K562 (cell line): Measurements from ENCODE around the gene BNIP1. TPM values are rescaled to one million over a fixed set of nuclear protein-coding genes. Genes with fewer than 3 reads are reported as not detected.

Experiments
- ATAC-seq: fragments of 200-7000 bp; cut with Tn5 transposase; 3 replicates; pipeline ENCODE4 v1.9.1; 2020; ENCODE audit warnings: moderate library complexity
- BruUV-seq: library from RNA; stranded (reverse); fragments of 400-500 nt; replicated peaks from 2 replicates; lab custom pipeline; 2021; lab: Mats Ljungman, UMichigan
- CTCF ChIA-PET: fragments of 300-600 bp; formaldehyde crosslinking; extraction: SDS; loops from one replicate; lab custom pipeline; 2021; ENCODE audit warnings: low intra/inter-chr PET ratio; lab: Yijun Ruan, JAX
- POLR2A ChIA-PET: fragments of 300-600, 350-650 bp; sonication (Branson Sonifier 250); formaldehyde crosslinking; extraction: SDS; loops from one replicate; lab custom pipeline; 2021; ENCODE audit warnings: antibody characterized with exemption, inconsistent platforms; lab: Yijun Ruan, JAX
- DNase-seq, 4 experiments: peaks; one replicate each; pipeline versions ENCODE4 v3.0.0 to v3.0.0-alpha.2; 2011 to 2018; ENCODE audit warnings: low spot score in 3 of 4, mixed read lengths in 3 of 4; ENCODE audit errors: extremely low read depth in 1 of 4
- FAIRE-seq: peaks from 2 replicates; lab custom pipeline; 2011; peaks lifted over from hg19 to GRCh38; lab: Jason Lieb, UNC
- H2AFZ ChIP-seq: 2 replicates; pipeline ENCODE4 v1.6.0; 2011; ENCODE audit warnings: low read depth, low read length, control low read depth, inconsistent platforms
- H3K27ac ChIP-seq: fragments of 200-600 bp; 3 replicates; pipeline ENCODE4 v1.8.0; 2011; ENCODE audit warnings: low read depth, mild to moderate bottlenecking, control low read depth, inconsistent platforms, low read length, moderate library complexity, mixed read lengths; ENCODE audit errors: extremely low read depth
- H3K27me3 ChIP-seq, 2 experiments: fragments of 300-600 bp in 1 of 2; 2 replicates in 1 of 2; 3 replicates in 1 of 2; pipeline versions ENCODE4 v1.6.0 to v1.8.0; 2011; ENCODE audit warnings: inconsistent platforms in 2 of 2, low read length in 2 of 2, mild to moderate bottlenecking in 1 of 2, mixed read lengths in 1 of 2, moderate library complexity in 1 of 2; ENCODE audit not compliant: control insufficient read depth in 2 of 2, insufficient read depth in 2 of 2
- H3K36me3 ChIP-seq: fragments of 300-600 bp; 3 replicates; pipeline ENCODE4 v1.8.0; 2011; ENCODE audit warnings: mild to moderate bottlenecking, low read length, inconsistent platforms; ENCODE audit not compliant: control insufficient read depth, insufficient read depth
- H3K4me1 ChIP-seq, 2 experiments: fragments of 200-600 bp in 1 of 2; replicated peaks in 1 of 2; 2 replicates in 1 of 2; 3 replicates in 1 of 2; pipeline versions ENCODE4 v1.5.1 to v1.8.0; 2011; ENCODE audit warnings: inconsistent platforms in 2 of 2, low read length in 2 of 2, mild to moderate bottlenecking in 1 of 2, mixed read lengths in 1 of 2, moderate library complexity in 1 of 2; ENCODE audit not compliant: control insufficient read depth in 2 of 2, insufficient read depth in 2 of 2
- H3K4me2 ChIP-seq: 2 replicates; pipeline ENCODE4 v1.6.1; 2011; ENCODE audit warnings: low read length, control low read depth, inconsistent platforms, mixed read lengths; ENCODE audit not compliant: insufficient read depth
- H3K4me3 ChIP-seq: fragments of 200-600 bp; sonication (generic), shearing (Covaris generic); 2 replicates; pipeline ENCODE4 v1.5.1; 2016; ENCODE audit warnings: control low read depth, inconsistent platforms
- H3K79me2 ChIP-seq: fragments of 200-600 bp; 3 replicates; pipeline ENCODE4 v1.8.0; 2011; ENCODE audit warnings: low read length, inconsistent platforms; ENCODE audit not compliant: control insufficient read depth, insufficient read depth
- H3K9ac ChIP-seq, 2 experiments: 2 replicates each; pipeline versions ENCODE4 v1.6.0 to v1.6.1; 2011; ENCODE audit warnings: low read depth in 2 of 2, low read length in 2 of 2, control low read depth in 1 of 2, inconsistent platforms in 1 of 2, mild to moderate bottlenecking in 1 of 2, mixed read lengths in 1 of 2; ENCODE audit not compliant: insufficient read depth in 1 of 2
- H3K9me1 ChIP-seq: one replicate; pipeline ENCODE4 v1.6.0; 2011; ENCODE audit warnings: inconsistent platforms, mild to moderate bottlenecking, low read length, moderate library complexity; ENCODE audit not compliant: control insufficient read depth, insufficient read depth
- H3K9me3 ChIP-seq: replicated peaks from 2 replicates; pipeline ENCODE4 v1.5.1; 2011; ENCODE audit warnings: low read depth, low read length, inconsistent platforms; ENCODE audit not compliant: control insufficient read depth, insufficient read depth
- H4K20me1 ChIP-seq: replicated peaks from 2 replicates; pipeline ENCODE4 v1.6.1; 2011; ENCODE audit warnings: low read length, inconsistent platforms, mixed read lengths; ENCODE audit not compliant: control insufficient read depth, insufficient read depth
- CBX3 ChIP-seq, 2 experiments: IDR thresholded peaks; 1 replicate in 1 of 2; 2 replicates in 1 of 2; pipeline ENCODE4 v1.6.1; 2012; ENCODE audit warnings: inconsistent platforms in 2 of 2, low read length in 2 of 2, borderline replicate concordance in 1 of 2, control low read depth in 1 of 2
- MNT ChIP-seq, 2 experiments: fragments of 450-650 bp; conservative IDR thresholded peaks; 2 replicates each; pipeline ENCODE4 v1.6.1; 2017; ENCODE audit warnings: mild to moderate bottlenecking in 2 of 2, moderate library complexity in 2 of 2
- MXI1 ChIP-seq: IDR thresholded peaks from 2 replicates; pipeline ENCODE4 v1.6.1; 2011; ENCODE audit warnings: low read depth, mild to moderate bottlenecking, improper control_type of control experiment, low read length
- NCOR1 ChIP-seq: fragments of 450-650 bp; IDR thresholded peaks from 2 replicates; pipeline ENCODE4 v1.6.1; 2016; ENCODE audit warnings: mild to moderate bottlenecking, moderate library complexity
- NEUROD1 ChIP-seq: fragments of 150-350 bp; IDR thresholded peaks from 2 replicates; pipeline ENCODE4 v1.6.1; 2014; ENCODE audit warnings: borderline replicate concordance, low read length, low read depth; ENCODE audit not compliant: partially characterized antibody
- TCF15 ChIP-seq: fragments of 250-450 bp; sonication (Bioruptor Pico); IDR thresholded peaks from 2 replicates; pipeline ENCODE4 v1.8.0; 2022; ENCODE audit warnings: moderate library complexity, mild to moderate bottlenecking, inconsistent platforms
- TRIM24 ChIP-seq, 2 experiments: fragments of 450-650 bp; IDR thresholded peaks; 2 replicates each; pipeline ENCODE4 v1.6.1; 2016
- TRIM28 ChIP-seq: fragments of 450-650 bp; IDR thresholded peaks from 2 replicates; pipeline ENCODE4 v1.6.1; 2017
- WGBS: fragments of 100-300 bp; shearing (Covaris generic); methylation state at CpG from one replicate; pipeline ENCODE4 v1.1.6; 2016; ENCODE audit warnings: low coverage, mixed read lengths; ENCODE audit not compliant: insufficient coverage; ENCODE audit errors: missing lambda C conversion rate; 5-methylcytosine and 5-hydroxymethylcytosine counted together
- in situ Hi-C: fragments of 300-500 bp; cut with MboI; formaldehyde crosslinking; loops from 4 replicates; pipeline ENCODE4 v1.15.0; 2018; ENCODE audit warnings: inconsistent platforms, mixed read lengths
- intact Hi-C: fragments of 100-400 bp; cut with micrococcal nuclease; formaldehyde crosslinking; loops from 2 replicates; pipeline ENCODE4 v1.14.2; 2022
- polyA plus RNA-seq, 8 experiments: library from polyadenylated mRNA; depleted of rRNA in 4 of 8; stranded (reverse) in 5 of 8; unstranded in 3 of 8; fragments of >200 nt; fragmentation: Nextera tagmentation in 2 of 8; fragmentation: Illumina TruSeq in 1 of 8; extraction: Ambion mirVana in 2 of 8; extraction: Trizol in 1 of 8; gene quantifications; 2 replicates each; pipeline versions ENCODE4 v1.2.1 to v1.2.3, GENCODE V29; 2011 to 2014; ENCODE audit warnings: inconsistent platforms in 1 of 8, missing spikeins in 1 of 8
- total RNA-seq, 7 experiments: library from RNA; depleted of rRNA in 6 of 7; stranded (reverse); fragments of >200 nt in 6 of 7; fragmentation: Illumina TruSeq in 2 of 7; extraction: Trizol in 2 of 7; gene quantifications; 2 replicates each; pipeline versions ENCODE4 v1.2.1 to v1.2.3, GENCODE V29; 2011 to 2021; ENCODE audit warnings: low replicate concordance in 1 of 7

Gene BNIP1
- total and polyA plus RNA-seq, 9 of the 15 experiments (the other 6 are each of a cell fraction or from before 2014, with no cell fraction given): 18.8 to 65.0 (median 26.2) TPM

- no peak overlapping the region for H3K9ac ChIP-seq
- intact Hi-C loops (no loop called here), in situ Hi-C loops (no loop called here)
- no peak overlapping the region for H2AFZ ChIP-seq
- no peak overlapping the region for H3K27ac ChIP-seq
- FAIRE-seq: no peak
- no peaks in the 10 kb centered on the region for H4K20me1 ChIP-seq
- no peak overlapping the region for H3K4me2 ChIP-seq
- H3K4me3 ChIP-seq: no peak overlapping the region
- no peaks in the 10 kb centered on the region; the same call in 1 of the 2 replicates for H3K9me3 ChIP-seq
- H3K4me1 ChIP-seq: no peaks in the 10 kb centered on the region
- WGBS: 39% methylated on average over 1 of the region's 1 CpG
- no peaks in the 10 kb centered on the region for H3K79me2 ChIP-seq
- POLR2A ChIA-PET: no interaction called here
- CTCF ChIA-PET: no interaction called here
- BruUV-seq: no TSS peak
- no peaks in the 10 kb centered on the region for H3K9me1 ChIP-seq
- no peak for DNase-seq
- ATAC-seq: no peak
- H3K27me3 ChIP-seq: no peaks in the 10 kb centered on the region
- TF ChIP-seq TRIM28 (no peak), MXI1 (no peak)
- H3K36me3 ChIP-seq: no peaks in the 10 kb centered on the region
These were observed 44.9 kb upstream of the BNIP1 start for GRCh38 chr5:173099461-173099860.

GRCh38 chr5:173101245-173101644 is 43.1 kb upstream of the BNIP1 start:
- Histone ChIP-seq H3K36me3 (no peaks in the 10 kb centered on the region), H3K9me3 (no peaks in the 10 kb centered on the region; the same call in 1 of the 2 replicates), H3K9me1 (no peaks in the 10 kb centered on the region), H3K27ac (no peak overlapping the region), H3K27me3 (no peaks in the 10 kb centered on the region), H2AFZ (no peak overlapping the region), H4K20me1 (no peaks in the 10 kb centered on the region), H3K4me2 (no peak overlapping the region), H3K4me1 (no peaks in the 10 kb centered on the region), H3K9ac (no peak overlapping the region), H3K4me3 (no peak overlapping the region), H3K79me2 (no peaks in the 10 kb centered on the region)
- in situ Hi-C loops (no loop called here), intact Hi-C loops (no loop called here)
- POLR2A ChIA-PET: no interaction called here
- WGBS: 0% methylated on average over 2 of the region's 2 CpGs
- CTCF ChIA-PET: no interaction called here
- FAIRE-seq (no peak), DNase-seq (no peak), ATAC-seq (no peak)
- no TSS peak for BruUV-seq
- TF ChIP-seq NEUROD1 (no peak), MNT (conservative IDR thresholded peaks at IDR 0.05) (no peak), TRIM24 (IDR thresholded peaks at IDR 0.05) (0 out of 4 replicates have a peak, but pooled peaks of 1 of the 2 experiments have one; percentile 21), TRIM28 (peak; percentile 77; the same call in 1 of the 2 replicates), TCF15 (no peak), CBX3 (IDR thresholded peaks at IDR 0.05; ENCODE audit: borderline replicate concordance in 1 of 2, low read length in 2 of 2) (peak in 1 of 2 experiments; percentile 75; a peak in 1 of 3 replicates), NCOR1 (no peak)
